Astrocyte of the hippocampus (primary cell): Measurements from ENCODE around the gene MAPK14.
"Not testable (repeated sequence)": the region's sequence is repeated elsewhere in the genome, so short reads cannot be mapped to it uniquely, and the experiment has no call there.

Source experiments
- DNase-seq: peaks from one replicate; pipeline ENCODE4 v3.0.0; 2011; ENCODE audit warnings: low read depth, low spot score

MAPK14 gene

DNA sequence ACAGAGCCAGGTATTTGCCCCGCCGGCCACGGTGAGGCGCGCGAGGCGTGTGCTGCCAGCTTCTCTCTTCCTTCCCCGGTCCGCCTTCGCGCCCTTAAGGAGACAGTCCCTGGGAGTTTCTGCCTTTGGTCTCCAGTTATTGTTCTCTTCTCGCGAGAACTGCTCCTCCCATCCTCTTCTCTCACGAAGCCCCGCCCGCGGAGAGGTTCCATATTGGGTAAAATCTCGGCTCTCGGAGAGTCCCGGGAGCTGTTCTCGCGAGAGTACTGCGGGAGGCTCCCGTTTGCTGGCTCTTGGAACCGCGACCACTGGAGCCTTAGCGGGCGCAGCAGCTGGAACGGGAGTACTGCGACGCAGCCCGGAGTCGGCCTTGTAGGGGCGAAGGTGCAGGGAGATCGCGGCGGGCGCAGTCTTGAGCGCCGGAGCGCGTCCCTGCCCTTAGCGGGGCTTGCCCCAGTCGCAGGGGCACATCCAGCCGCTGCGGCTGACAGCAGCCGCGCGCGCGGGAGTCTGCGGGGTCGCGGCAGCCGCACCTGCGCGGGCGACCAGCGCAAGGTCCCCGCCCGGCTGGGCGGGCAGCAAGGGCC is at the start of gene MAPK14:
MAPK14 (plus strand) TSS at position 308 of the 587 bp plus-strand sequence. CDS start 350 bp downstream, outside the sequence.
- DNase-seq: peak; percentile 100

GRCh38 chr6:35980126-35980525 is 47.5 kb upstream of the MAPK14 start:
- not testable (repeated sequence) for DNase-seq

DNA sequence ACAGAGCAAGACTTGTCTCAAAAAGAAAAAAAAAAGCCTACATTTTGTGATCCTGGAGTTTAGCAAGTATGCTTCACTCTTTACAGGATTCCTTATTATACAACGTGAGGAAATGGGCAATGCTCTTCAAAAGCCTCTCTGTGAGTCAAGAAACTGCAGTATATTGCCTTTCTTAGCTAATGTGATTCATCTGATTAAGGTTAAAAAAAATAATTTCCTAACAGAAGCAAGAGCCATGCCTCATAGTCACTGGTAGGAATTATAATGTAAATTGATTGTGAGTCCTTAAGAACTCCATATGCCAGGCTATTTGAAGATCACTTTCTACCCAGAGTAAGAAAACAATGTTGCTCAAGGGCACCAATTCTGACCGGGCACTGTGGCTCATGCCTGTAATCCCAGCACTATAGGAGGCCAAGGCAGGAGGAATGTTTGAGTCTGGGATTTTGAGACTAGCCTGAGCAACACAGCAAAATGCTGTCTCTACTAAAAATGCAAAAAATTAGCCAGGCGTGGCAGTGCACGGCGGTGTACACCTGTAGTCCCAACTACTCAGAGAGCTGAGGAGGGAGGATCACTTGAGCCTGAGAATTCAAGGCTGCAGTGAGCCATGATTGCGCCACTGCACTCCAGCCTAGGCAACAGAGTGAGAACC is 46.5 kb upstream of the MAPK14 start:
- DNase-seq: no peak

- peak; percentile 49 for DNase-seq
Measured at GRCh38 chr6:35984701-35985100, 42.9 kb upstream of the MAPK14 start.

DNA sequence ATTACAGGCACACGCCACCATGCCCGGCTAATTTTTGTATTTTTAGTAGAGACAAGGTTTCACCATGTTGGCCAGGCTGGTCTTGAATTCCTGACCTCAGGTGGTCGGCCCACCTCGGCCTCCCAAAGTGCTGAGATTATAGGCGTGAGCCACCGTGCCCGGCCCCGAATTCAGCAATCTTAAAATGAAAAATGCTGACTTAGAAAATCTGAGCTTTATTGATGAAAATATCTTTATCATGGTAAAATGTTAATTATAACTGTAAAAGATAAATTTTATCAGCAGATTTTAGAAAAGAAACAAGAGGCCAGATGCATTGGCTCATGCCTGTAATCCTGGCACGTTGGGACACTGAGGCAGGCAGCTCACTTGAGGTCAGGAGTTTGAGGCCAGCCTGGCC is 39.6 kb upstream of the MAPK14 start:
- DNase-seq: not testable (repeated sequence)

- DNase-seq: no peak
Measured at GRCh38 chr6:35993150-35993549, 34.5 kb upstream of the MAPK14 start.

DNA sequence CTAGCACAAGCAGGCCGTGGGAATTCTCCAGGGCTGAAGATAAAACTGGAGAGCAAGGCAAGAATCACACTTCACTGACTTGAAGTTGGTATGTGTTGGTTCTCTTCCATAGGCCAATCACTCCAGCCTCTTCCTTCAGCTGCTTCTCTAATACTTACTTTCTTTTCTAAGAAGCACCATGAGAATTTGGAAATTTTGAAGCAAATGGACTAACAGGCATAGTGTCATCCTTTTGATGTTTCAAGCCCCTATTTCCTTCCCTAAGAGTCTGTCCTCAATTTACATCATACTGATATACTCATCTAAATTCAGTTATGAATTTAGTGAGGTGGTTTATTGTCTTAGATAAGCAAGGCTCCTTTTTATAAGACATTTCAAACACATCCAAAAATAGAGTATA is 27.2 kb upstream of the MAPK14 start:
- DNase-seq: no peak

DNA sequence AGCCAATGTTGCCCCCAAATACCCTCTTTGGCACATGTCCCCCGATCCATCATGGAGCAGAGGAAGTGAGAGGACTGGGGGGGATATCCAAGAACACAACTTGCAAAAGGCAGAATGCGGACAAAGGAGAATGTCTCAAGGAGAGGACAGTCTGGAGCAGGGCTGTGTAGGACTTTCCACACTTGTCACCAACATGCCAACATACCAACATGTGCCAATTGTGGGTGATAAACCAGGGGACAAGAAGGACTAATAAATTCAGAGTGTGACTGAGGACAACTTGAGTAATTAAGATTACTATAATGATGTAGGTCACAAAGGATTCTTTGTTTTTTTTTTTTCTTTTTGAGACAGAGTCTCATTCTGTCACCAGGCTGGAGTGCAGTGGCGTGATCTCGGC is 11.9 kb upstream of the MAPK14 start:
- DNase-seq: no peak

DNA sequence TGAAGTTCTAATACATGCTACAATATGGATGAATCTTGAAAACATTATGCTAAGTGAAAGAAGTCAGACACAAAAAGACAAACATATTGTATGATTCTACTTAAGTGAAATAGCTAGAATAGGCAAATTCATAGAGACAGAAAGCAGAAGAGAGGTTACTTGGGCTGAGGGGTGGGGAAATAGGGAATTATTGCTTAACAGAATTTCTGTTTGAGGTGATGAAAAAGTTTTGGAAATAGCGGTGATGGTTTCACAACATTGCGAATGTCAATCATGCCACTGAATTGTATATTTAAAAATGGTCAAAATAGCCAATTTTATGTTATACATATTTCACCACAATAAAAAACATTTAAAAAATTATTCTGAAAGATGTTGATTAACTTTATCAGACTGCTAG is 9.3 kb upstream of the MAPK14 start:
- DNase-seq: no peak

GRCh38 chr6:36019167-36019566 is 8.4 kb upstream of the MAPK14 start:
- DNase-seq: no peak

DNA sequence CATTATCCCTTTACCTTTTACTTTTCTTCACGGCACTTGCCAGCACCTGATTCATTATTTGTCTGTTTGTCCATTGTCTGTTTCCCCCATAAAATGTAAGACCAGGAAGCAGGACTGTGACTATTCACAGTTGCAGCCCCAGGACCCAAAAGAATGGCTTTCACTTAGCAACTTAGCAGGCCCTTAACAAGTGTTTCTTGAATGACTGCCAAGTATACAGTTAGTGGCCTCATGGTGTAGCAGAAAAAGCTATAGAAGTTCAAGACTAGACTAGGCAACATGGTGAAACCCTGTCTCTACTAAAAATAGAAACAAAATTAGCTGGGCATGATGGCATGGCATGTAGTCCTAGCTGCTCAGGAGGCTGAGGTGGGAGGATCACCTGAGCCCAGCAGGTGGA is 7.5 kb upstream of the MAPK14 start:
- no peak for DNase-seq

- peak; percentile 24 for DNase-seq
Measured at GRCh38 chr6:36023996-36024795, 3.4 kb upstream of the MAPK14 start, which contains the start of gene SLC26A8. TSS of gene SLC26A8 (minus strand) at chr6:36024641. CDS start at chr6:36019707, 4,934 bp downstream.

DNA sequence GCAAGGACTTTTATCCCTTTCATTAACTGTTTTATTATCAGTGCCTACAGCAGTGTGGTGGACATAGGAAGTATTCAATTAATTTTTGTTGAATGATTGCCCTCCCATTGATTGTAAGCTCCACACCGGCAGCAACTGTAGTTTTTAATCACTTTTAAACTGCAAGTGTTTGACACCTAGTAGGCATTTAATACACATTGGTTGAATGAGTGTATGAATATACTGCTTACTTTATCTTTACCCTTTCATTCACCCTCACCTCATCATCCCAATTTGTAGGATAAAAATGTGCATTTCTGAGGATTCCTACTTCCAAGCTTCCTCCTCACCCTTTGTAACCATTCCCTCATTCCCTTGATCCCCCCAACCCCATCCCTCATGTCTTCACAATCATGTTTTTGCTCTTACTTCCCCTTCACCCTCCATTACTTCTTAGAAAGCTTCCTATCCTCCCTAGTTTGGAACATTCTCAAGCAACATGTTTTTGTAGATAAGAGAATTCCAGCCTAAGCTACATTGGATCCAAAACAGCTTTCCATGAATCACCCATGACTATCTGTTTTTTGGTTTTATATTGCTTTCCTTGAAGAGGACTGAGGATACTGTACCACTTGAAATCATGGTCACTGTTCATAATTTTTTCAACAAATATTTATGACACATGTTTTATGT is 2.2 kb upstream of the MAPK14 start:
- peak; percentile 38 for DNase-seq

DNA sequence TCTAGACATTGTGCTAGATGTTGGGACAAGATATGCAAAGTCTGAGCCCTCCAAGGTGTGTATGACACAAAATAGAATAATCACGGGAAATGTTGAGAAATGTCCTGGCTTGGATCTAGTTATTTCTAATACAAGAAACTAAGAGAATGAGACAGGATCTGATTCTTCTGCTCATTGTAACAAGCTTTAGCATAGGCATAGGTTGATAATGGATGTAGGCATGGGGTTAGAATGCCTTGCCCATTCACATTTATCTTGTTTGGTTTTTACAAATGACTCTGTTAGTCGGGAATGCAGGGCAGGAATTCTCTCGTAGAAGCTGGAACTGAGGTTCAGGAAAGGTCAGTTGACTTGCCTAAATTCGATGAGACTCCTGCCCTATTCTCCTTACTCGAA is 1.7 kb upstream of the MAPK14 start:
- DNase-seq: peak; percentile 48

- peak; percentile 59 for DNase-seq
Measured at GRCh38 chr6:36028088-36028876, 674 bp downstream of the MAPK14 start.

- peak; percentile 84 for DNase-seq
Measured at GRCh38 chr6:36028877-36029324, 1.3 kb downstream of the MAPK14 start.

DNA sequence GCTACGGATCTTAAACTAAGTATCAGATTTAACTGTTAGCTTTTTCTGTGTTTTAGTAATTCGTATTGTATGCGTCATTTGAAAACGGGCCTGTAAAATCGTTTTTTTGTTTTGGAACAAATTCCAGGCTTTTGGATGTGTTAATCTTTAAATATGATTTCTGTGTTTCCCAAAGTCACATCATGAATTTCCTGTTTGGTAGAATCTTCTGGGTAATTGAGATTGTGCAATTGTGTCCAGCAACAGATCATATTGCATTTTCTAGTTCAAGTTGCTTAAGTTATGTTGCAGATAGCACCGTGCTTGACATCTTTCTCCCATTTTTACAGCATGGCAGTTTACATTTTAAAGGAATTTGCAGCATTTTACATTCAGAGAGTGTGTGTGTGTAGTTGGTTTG is 1.9 kb downstream of the MAPK14 start:
- DNase-seq: no peak

- DNase-seq: no peak
Measured at GRCh38 chr6:36032261-36032660, 4.7 kb downstream of the MAPK14 start.

DNA sequence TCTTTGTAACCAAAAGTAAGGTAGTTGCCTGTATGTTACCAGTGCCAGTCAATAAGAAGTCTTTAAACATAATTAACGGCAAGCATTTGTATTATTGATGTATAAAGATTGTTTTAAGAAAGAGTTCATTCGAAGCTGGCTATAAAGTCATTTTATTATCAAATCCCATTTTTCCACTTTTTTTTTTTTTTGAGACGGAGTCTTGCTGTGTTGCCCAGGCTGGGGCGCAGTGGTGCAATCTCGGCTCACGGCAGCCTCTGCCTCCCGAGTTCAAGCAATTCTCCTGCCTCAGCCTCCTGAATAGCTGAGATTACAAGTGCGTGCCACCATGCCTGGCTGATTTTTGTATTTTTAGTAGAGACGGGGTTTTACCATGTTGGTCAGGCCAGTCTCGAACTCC is 5.5 kb downstream of the MAPK14 start:
- DNase-seq: not testable (repeated sequence)

GRCh38 chr6:36033935-36034334 is 6.3 kb downstream of the MAPK14 start:
- no peak for DNase-seq

DNA sequence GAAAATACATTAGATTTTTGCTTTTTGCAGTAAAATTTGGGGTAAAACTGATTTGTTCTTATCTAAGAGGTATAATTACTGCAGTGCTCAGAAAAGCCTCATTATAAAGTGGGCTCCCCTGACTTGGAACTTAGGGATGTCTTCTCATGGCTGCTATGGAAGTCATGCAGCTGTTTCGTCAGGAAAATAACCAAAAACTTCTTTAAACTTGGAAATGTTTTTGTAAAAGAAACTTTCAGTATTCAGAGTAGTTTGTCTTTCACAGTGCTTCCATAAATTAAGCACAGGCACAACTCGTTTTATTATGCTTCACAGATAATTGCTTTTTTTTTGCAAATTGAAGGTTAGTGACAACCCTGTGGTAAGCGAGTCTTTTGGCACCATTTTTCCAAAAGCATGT is 6.8 kb downstream of the MAPK14 start:
- DNase-seq: no peak
